ENCODE measurements around the gene PGAM5.

DNA sequence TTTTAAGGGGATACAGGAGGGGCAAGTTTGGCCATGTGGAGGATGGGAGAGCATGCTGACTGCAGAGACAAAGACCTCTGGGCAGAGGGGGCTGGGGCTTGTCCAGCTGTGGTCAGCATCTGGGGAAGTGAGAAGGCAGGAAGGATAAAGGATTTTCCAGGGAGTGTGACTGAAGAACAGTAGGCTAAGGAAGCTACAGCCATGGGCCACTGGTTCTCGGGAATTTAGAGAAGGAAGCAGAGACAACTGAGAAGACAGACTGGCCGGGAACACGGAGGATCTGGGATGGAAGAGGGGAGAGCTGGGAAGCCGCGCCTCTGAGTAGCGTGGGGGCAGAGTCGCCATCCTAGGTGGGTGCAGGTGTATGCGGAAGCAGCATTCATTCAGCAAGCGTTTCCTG lies 7.0 kb upstream of the PGAM5 start:
- TF ChIP-seq, protein P1, sequence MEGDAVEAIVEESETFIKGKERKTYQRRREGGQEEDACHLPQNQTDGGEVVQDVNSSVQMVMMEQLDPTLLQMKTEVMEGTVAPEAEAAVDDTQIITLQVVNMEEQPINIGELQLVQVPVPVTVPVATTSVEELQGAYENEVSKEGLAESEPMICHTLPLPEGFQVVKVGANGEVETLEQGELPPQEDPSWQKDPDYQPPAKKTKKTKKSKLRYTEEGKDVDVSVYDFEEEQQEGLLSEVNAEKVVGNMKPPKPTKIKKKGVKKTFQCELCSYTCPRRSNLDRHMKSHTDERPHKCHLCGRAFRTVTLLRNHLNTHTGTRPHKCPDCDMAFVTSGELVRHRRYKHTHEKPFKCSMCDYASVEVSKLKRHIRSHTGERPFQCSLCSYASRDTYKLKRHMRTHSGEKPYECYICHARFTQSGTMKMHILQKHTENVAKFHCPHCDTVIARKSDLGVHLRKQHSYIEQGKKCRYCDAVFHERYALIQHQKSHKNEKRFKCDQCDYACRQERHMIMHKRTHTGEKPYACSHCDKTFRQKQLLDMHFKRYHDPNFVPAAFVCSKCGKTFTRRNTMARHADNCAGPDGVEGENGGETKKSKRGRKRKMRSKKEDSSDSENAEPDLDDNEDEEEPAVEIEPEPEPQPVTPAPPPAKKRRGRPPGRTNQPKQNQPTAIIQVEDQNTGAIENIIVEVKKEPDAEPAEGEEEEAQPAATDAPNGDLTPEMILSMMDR (conservative IDR thresholded peaks at IDR 0.05; ENCODE audit: low read depth, low read length) = no peak
- TF ChIP-seq POLR2A (IDR thresholded peaks at IDR 0.05; ENCODE audit: low read depth, low read length) (no peak), RAD21 (IDR thresholded peaks at IDR 0.05; ENCODE audit: low read length) (no peak), SMC3 (IDR thresholded peaks at IDR 0.05; ENCODE audit: low read depth, low read length) (no peak), CEBPB (IDR thresholded peaks at IDR 0.05; ENCODE audit: low read depth, low read length) (no peak), CHD1 (IDR thresholded peaks at IDR 0.05; ENCODE audit: low read depth, low read length) (no peak)
- TF ChIP-seq, protein P2, sequence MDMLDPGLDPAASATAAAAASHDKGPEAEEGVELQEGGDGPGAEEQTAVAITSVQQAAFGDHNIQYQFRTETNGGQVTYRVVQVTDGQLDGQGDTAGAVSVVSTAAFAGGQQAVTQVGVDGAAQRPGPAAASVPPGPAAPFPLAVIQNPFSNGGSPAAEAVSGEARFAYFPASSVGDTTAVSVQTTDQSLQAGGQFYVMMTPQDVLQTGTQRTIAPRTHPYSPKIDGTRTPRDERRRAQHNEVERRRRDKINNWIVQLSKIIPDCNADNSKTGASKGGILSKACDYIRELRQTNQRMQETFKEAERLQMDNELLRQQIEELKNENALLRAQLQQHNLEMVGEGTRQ (IDR thresholded peaks at IDR 0.05; ENCODE audit: low read depth, low read length) = no peak
